SHP77 treated with DMSO at 0.1 percent for 48 hours (cell line): ENCODE results near the gene NEURL1.
A peak's percentile ranks its signal among the peaks of the same experiment; 100 is the strongest.

Experiments
- DNase-seq: peaks from one replicate; lab custom pipeline; 2025; lab: John Stamatoyannopoulos, UW

Gene NEURL1

DNA sequence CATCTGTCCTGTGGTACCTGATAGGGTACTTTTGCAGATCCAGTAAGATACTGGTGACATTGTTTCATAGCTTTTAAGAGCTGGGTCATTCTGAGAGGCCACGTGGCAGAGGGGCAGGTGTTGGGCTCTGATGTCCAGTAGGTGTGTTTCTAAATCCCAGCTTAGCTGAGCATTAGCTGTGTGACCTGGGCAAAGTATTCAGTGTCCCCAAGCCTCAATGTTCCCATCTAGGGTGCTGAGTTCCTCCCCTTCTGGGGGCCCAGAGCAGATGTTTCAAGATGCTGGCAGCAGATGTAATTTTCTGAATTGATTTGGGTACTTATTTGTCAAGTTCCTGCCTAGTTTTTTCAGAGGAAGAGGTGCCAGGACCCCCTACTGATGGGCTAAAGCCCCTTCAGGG is 52.9 kb downstream of the NEURL1 start:
- no peak for DNase-seq

DNA sequence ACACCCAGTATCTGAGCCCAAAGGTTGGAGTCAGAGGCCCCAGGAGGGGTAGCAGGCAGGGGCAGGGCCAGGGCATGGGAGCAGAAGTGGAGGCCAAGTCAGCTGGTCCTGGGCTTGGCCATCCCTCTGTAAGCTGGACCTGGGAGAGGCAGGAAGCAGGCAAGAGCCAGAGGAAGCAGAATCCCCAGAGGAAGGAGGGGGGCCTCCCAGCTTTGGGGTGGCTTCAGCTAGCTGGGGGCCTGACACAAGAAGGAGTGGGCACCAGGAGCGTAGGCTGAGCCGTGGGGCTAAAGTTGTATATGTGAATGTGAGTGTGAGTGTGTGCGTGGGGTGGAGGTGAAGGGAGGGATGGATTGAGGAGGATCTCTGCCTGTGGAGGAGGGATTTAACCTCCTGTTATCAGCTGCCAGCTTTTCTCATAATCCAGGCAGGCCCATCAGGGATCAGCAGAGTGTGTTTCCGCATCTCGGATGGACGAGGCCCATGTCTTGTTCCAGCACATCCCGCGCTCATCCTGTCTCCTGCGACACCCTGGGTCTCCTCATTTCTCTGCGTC is 54.0 kb downstream of the NEURL1 start:
- no peak for DNase-seq

DNA sequence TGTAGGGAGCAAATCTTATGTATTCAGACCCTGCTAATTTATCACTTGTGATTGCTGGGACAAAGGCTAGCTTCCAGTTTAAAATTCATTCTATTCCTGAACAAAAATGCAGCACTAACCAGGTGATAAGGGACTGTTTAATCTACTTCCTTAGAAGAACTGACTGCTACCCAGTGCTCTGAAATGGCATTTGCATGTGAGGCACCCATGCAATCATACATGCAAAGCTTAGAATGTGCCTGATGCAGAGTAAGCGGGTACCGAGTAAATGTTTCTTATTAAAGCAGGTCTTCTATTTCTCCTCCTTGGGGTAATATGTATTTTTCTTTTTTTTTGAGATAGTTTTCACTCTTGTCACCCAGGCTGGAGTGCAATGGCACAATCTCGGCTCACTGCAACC is 54.5 kb downstream of the NEURL1 start:
- DNase-seq: no peak

DNA sequence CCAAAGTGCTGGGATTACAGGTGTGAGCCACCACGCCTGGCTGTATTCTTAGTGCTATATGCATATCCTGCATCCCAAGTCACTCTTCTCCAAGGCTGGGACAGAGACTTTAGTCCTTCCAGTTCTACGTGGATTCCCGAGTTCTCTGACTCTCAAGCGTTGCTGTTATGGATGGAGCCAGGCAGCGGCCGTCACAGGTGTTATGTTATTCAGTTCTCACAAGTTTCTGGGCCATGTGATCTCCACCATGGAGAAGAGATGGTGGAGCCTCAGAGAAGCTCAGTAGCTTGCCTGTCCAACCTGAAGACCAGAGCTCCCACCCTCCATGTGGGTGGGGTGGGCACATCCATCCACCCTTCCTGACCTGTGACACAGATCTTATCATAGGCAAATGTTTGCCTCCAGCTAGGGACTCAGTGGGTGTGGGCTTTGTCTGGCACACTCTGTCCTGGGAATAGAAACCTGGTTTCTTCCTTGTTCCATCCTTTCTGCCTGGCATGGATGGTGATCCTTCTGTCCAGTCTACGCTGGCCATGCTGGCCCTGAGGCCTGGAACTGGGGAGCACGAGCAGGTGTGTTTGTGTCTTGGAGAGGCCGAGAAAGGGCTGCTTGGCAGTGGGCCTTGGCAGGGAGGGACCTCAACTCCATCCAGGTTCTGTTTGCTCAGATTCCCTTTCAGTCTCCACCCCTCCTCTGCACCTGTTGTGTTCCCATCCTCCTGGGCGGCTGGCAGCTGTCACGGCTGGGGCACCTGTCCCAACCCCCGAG is 55.3 kb downstream of the NEURL1 start:
- DNase-seq: peak; percentile 70

DNA sequence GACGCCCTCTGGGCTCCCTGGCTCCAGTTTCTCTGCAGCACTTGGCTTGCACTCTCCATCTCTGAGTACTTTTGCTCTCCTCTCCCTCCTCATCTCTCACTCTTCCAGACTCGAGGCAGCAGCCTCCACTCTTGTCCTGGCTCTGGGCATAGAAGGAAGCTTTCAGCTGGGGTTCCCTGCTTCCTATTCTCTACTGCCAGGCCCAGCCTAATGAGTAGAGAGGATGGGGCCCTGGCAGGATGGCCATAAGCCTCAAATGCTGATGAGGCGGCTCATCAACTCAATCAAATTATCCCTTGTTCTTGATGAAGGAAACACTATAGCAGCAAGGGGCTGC is 55.8 kb downstream of the NEURL1 start:
- DNase-seq: no peak

DNA sequence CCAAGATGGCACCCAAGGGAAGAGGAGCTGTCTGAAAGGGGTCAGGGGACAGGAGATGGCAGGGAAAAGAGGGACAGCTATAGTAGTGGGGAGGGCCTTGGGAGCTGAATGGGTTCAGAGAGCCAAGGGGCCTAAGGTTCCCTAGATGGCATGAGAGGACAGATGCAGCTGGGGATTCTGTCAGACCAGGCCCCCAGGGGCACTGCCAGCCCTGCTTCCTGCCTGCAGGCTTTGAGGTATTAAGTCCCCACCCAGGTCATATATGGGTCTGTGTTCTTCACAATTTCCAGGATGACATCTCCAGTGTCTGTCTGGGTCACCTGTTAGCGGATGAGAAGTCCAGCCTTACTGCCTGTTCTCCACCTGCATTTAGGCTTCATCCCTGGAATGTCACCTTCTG is 56.7 kb downstream of the NEURL1 start:
- DNase-seq: no peak

DNA sequence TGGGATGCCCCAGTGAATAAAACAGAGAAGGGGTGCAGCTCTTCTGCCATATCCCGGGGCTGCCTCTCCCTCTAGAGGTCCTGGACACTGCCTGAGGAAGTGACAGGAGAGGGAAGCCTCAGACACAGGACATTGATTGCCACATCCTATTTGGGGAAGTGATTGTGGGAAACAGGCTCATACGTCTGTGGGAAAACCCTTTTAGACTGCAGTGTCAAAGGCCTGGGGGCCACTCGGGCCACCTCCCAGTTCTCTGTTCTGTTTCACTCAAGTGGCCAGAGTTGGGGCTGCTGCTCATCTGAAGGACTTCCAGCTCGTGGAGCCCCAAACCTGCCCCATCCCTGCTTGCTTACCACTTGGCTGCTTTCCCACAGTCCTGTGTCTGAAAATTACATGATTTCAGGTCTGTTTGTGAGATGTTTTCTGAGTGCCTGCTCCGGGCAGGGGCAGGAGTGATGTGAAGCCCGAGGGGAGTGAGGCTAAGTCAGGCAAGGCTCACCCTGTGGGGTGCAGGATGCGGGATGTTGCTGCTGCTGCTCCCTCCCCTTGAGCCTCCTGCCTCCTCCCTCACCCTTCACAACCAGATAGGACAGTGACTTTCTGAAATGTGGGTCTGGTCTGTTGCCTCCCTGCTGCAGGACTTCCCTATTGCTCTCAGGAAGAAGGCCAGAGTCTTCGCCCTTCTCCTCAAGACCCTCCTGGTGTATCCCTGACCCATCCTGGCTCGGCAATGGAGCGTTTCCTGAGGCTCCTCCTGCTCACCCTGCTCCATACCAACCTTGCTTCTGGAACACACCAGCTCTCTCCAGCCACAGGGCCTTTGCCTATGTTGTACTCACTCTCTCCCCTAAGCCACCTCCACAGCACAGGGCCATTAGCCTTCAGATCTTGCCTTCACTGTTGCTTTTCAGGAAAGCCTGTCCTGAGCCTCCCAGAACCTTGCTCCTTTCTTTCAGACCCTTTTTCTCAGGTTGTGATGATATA is 58.4 kb downstream of the NEURL1 start:
- DNase-seq: no peak

DNA sequence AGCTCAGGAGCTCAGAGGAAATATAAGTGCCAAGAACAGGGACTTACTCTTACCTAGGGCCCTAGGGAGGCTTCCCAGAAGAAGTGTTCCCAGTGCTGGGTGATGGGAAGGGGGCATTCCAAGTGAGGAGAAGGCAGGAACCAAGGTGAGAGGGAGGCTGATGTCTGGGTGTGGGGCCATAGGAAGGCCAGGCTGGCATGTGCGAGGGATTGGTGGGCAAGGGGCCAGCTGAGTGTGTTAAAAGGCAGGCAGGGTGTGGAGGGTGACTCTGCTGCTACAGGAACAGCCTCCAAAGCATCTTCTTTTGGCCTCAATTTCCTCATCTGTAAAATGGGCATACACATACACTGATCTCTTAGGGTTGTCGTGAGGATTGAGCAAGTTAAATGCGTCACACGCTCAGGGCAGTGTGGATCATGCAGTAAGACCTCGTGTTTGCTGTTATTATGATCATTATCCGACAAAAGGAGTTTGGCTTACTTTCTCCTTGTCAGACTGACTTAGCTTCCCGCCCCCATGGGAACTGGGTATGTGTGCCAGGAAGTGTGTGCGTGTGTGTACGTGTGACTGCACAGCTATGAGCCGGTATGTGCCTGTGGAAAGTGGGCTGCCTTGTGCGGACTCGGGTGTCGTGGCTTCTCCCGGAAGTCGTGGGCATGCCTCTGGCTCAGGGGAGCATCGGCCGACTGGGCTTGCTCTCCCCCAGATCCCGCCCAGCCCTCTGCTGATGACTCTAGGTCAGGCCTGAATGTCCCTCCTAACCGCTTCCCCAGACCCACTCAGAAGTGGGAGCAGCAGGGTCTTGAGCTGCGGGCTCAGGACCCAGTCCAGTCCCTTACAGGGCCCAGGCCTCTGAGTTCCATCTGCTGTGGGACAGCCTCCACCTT is 59.6 kb downstream of the NEURL1 start:
- DNase-seq: no peak

DNA sequence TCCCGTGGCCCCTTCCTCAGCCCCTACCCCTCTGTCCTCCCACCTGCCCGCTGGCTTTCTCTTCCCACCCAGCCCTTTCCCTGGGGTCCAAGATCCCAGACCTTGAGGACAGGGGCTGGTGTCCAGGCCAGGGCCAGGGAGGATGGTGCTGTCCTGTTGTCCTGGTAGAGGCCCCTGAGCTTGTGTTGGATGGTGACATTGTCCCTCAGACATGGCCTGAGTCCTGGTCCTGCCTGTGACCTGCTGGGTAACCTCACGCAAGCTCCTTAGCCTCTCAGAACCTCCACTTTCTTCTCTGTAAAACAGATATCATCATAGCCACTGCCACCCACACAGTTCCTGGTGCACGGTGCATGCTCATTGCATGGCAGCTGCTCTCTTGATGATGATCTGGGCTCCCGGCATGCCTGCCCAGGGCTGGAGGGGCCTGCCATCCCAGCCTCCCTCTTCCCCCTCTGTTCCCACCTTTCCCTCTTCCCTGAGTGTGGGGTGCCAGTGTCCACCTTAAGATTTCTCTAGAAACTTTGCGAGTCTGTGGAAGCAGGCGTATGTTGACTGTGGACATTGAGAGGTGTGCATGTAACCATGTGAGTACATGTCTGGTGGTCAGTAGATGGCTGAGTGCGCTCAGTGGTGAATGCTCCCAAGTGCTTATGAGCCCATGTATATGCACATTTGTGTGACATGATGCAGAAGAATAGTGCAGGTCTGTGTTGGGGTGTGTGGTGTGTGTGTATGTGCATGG is 60.4 kb downstream of the NEURL1 start:
- no peak for DNase-seq

DNA sequence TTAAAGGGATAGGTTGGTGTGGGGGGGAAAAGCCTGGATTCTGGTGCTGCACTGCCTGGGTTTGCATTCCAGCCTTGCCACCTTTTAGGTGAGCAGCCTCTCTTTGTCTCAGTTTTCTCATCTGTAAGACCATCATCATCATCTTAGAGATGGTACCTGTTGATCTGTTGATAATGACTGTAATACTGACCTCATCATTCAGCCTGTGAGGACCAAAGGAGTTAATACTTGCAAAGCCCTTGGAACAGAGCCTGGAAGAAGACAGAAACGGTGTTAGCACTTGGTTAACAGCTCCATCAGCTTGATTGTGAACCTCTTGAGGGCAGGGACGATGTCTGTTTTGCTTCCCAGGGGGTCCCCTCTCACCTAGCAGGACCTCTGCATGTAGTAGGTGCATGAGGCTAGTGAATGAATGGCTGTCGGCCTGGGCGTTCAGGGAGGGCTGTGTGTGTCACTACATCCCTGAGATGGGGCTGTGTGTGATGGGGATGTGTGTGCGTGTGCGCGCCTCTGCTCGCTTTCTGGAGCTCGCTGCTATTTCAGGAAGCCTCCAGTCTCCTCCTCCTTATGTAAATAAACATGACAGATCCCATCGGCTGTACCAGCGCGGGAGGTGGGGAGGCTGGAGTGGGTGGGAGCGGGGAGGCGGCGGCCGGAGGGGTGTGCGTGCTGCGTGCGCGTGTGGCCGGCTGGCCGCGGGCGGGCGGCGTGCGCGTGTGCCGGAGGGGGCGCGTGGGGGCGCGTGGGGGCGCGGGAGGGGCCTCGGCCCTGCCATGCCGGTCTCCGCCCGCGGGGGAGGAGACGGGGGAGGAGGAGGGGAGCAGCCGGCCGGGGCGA is 61.2 kb downstream of the NEURL1 start:
- DNase-seq: peak; percentile 45

DNA sequence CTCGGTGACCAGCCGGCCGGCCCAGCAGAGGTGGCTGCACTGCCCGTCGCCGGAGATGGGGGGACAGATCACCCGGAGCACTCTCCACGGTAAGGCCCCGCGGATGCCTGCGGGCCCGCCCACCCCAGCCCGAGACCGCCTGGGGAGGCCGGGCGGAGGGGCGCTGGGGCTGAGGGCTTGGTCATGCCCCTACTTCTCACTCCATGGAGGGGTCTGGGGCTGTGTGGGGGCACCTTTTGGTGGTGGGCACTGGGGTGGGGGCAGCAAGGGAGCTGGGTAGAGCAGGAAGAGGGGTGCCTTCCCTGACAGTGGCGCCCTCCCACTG is 61.8 kb downstream of the NEURL1 start:
- no peak for DNase-seq

DNA sequence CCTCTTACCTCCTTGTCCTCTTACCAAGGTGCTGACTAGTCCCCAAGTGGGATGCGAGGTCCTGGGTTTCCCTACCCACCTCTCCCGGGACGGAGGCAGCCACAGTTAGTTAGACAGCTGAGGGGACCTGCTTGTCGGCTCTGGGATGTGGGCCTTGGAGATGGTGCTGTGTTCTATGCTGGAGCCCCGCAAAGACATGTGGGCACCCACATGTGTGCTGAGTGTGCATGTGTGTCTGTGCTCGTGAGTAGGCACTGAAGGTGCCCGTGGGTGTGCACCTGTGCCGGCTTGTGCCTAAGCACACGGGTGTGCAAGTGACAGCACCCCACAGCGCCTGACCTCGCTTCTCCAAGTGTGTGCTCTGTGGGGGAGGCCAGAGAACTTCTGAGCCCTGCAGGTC is 62.2 kb downstream of the NEURL1 start:
- no peak for DNase-seq

DNA sequence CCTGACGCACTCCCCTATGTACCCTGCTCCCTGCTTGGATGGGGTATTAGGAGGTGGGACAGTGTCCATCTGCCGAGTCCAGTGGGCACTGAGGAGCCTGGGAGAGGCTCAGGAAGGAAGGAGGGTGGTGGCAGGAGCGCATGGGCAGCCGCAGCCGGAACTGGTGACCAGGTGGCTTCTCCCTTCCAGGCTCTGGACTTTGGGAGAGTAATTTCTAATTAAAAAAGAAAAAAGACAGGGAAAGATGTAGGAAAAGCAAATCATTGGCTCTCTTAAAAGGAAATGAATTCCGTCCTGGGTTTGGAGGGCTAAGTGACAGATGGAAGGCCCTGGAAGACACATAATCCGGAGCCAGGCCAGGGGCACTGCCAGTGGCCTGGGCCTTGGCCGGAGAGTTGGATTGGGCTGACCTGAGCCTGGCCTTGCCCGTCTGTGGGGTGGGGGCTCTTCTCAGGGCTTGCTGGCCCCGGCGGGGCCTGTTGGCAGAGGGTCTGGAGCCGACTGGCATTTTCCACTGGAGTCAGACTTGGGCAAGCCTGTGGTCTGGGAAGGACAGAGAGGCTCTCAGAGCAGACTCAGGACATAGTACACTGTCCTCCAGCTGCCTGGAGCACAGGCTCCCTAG is 63.0 kb downstream of the NEURL1 start:
- no peak for DNase-seq

DNA sequence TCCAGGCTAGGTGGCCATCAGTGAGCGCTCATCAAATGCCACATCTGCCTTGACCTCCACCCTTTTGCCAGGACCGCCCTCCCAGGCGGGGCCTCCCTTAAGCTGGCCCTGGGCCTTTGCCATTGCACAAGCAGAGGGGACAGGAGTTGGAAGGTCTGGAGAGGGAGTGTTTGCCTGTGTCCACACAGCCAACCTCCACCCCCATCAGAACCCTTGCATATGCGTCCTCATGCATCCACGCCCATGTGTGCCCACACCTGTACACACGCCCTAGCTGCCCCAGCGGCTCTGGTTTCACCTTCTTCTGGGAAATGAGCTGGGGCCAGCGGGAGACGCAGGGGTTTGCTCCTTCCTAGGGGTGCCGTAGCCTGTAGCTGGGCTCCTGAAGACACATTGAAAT is 64.0 kb downstream of the NEURL1 start:
- no peak for DNase-seq

DNA sequence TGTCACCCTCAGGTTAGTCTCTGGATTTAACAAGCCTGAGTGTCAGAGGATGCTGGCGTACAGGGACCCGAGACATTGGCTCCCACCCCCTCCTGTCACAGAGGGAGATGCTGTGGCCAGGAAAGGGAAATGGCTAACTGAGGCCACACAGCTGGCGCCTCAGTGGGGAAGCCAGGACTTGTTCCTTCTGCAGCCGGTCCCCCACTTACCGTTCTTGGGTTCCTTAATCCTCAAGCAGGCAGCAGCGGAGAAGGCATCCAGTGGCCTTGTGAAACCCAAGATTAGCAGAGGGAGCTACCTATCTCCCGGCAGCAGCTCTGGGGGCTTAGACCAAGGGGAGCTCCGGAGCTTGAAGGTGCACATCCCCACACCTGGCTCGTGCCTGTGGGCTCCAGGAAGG is 65.4 kb downstream of the NEURL1 start:
- DNase-seq: no peak

DNA sequence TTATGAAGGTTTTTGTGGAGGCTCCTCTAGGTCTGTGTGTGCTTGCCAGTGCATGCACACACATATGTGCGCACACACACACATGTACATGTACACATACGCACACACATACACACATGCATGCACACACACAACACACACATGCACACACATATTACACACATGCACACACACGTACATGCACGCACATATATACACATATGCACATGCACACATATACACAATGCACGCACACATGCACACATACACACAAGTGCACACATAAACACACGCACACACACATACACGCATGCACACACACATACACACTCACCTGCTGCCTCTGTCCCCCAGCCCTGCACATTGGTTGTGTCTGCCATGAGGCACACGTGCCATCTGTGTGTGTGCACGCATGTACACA is 66.3 kb downstream of the NEURL1 start:
- no peak for DNase-seq

DNA sequence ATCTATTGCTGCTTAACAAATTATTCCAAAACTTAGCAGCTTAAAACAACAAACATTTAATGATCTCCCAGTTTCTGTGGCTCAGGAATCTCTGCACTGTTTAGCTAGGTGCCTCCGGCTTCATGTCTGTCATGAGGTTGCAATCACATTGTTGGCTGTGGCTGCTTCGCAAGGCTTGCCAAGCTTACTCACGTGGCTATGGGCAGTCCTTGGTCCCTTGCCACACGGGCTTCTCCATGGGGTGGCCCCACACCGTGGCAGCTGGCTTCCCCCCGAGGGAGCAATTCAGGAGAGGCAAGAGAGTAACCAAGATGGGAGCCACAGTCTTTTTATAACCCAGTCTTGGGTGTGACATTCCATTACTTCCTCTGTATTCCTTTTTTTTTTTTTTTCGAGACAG is 67.4 kb downstream of the NEURL1 start:
- DNase-seq: no peak

DNA sequence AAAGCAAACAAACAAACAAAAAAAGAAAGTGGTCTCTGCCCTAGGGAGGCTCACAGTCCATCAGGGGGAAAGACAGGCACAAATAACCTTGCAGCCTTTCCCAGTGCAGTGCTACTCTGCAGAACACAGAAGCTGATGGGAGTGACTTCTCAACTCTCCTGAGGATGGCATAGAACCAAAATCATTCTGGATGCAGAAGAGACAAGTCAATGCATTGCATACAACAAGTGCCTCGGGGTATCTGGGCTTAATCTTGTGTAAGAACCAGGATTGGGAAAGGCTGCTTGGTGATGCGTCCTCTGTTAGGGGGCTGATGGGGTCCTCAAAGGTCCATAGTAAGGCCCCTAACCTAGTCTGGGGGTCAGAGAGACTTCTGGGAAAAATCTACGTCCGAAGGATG is 68.9 kb downstream of the NEURL1 start:
- DNase-seq: no peak

DNA sequence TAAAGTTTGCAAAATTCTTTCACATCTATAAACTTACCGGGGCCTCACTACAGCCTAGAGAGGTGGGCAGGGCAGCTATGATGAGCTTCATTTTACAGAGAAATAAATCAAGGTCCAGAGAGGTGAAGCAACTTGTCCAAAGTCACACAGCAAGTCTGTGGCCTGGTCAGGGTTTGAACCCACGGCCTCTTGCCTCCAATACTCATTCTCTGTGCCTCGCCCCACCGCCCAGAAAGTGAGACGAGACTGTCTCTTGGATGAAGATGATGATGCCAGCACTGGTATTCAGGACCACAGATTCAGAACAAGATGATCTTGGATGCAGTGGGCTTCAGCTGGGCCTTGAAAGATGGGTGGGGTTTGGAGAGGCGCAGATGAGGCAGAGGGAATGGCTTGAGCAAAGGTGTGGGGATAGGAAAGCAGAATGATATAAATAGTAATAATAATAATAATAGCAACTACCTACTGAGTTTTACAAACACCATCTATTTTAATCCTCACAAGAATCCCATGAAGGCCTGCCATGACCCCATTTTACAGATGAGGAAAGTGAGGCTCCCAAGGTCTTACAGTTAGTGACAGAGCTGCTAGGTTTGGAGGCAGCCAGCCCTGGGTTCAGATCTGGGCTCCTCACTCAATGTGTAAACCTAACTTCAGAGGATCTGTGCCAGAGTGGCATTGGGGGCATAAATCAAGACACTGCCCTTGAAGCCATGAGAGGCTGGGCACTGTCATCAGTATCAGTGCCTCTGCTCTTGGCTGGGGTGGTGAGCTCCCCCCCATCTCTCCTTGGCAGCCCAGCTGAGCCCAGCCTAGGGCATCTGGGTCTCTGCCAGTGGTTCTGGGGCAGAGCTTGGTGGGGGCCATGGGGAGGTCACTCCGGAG is 70.0 kb downstream of the NEURL1 start:
- no peak for DNase-seq
